CD4-positive, alpha-beta T cell treated with Interleukin-17A for 1 hour (primary cell): ENCODE measurements around the gene CDKN1A.

Source experiments
- DNase-seq: peaks from one replicate; pipeline ENCODE4 v3.0.0-alpha.2; 2020

The CDKN1A gene

GRCh38 chr6:36656441-36656840 is 22.1 kb upstream of the CDKN1A start:
- no peak for DNase-seq

- DNase-seq: no peak
Observed at GRCh38 chr6:36657271-36657670, 21.2 kb upstream of the CDKN1A start.

GRCh38 chr6:36657942-36658544 is 20.5 kb upstream of the CDKN1A start:
- no peak for DNase-seq

GRCh38 chr6:36659271-36659670 is 19.2 kb upstream of the CDKN1A start:
- no peak for DNase-seq

- DNase-seq: no peak
Observed at GRCh38 chr6:36660771-36661471, 17.6 kb upstream of the CDKN1A start.

- DNase-seq: no peak
Observed at GRCh38 chr6:36662380-36662779, 16.1 kb upstream of the CDKN1A start.

GRCh38 chr6:36662827-36663256 is 15.7 kb upstream of the CDKN1A start:
- no peak for DNase-seq

GRCh38 chr6:36663504-36664446 is 14.7 kb upstream of the CDKN1A start:
- DNase-seq: no peak

GRCh38 chr6:36665180-36665579 is 13.3 kb upstream of the CDKN1A start:
- DNase-seq: no peak

GRCh38 chr6:36666287-36666686 is 12.2 kb upstream of the CDKN1A start:
- DNase-seq: no peak

GRCh38 chr6:36666826-36667591 is 11.5 kb upstream of the CDKN1A start:
- no peak for DNase-seq

GRCh38 chr6:36668591-36668990 is 9.9 kb upstream of the CDKN1A start:
- no peak for DNase-seq

GRCh38 chr6:36669002-36669401 is 9.5 kb upstream of the CDKN1A start:
- DNase-seq: no peak

- no peak for DNase-seq
Observed at GRCh38 chr6:36670271-36670670, 8.2 kb upstream of the CDKN1A start.

- DNase-seq: no peak
Observed at GRCh38 chr6:36671687-36672375, 6.7 kb upstream of the CDKN1A start.

- no peak for DNase-seq
Observed at GRCh38 chr6:36673882-36674281, 4.6 kb upstream of the CDKN1A start.

- no peak for DNase-seq
Observed at GRCh38 chr6:36674942-36675341, 3.6 kb upstream of the CDKN1A start.

GRCh38 chr6:36676141-36677058 is 2.1 kb upstream of the CDKN1A start:
- no peak for DNase-seq

- DNase-seq: no peak
Observed at GRCh38 chr6:36677059-36677749, 1.3 kb upstream of the CDKN1A start.

GRCh38 chr6:36677753-36678487 is 594 bp upstream of the CDKN1A start:
- peak; percentile 9 for DNase-seq
